ENCODE data around the gene GTF3C2.

Gene GTF3C2

GRCh38 chr2:27298391-27299080, 58.0 kb downstream of the GTF3C2 start:
- in situ Hi-C loops (cut with MboI; ENCODE audit: low sequenced_read_pairs), result loop anchor here (25.0 kb wide), 1 partner anchor 186 kb away; the partner anchor contains the start of genes ABHD1 and CGREF1

GRCh38 chr2:27297195-27297594, 59.4 kb downstream of the GTF3C2 start:
- in situ Hi-C loops (cut with MboI; ENCODE audit: low sequenced_read_pairs), result loop anchor here (25.0 kb wide), 1 partner anchor 185 kb away; the partner anchor contains the start of genes ABHD1 and CGREF1

GRCh38 chr2:27296481-27296880, 60.1 kb downstream of the GTF3C2 start:
- in situ Hi-C loops (cut with MboI; ENCODE audit: low sequenced_read_pairs), result loop anchor here (25.0 kb wide), 1 partner anchor 184 kb away; the partner anchor contains the start of genes ABHD1 and CGREF1

GRCh38 chr2:27294928-27295327, 61.6 kb downstream of the GTF3C2 start:
- in situ Hi-C loops (cut with MboI; ENCODE audit: low sequenced_read_pairs), result loop anchor here (25.0 kb wide), 1 partner anchor 183 kb away; the partner anchor contains the start of genes ABHD1 and CGREF1

- in situ Hi-C loops (cut with MboI; ENCODE audit: low sequenced_read_pairs), result loop anchor here (25.0 kb wide), 1 partner anchor 180 kb away; the partner anchor contains the start of genes ABHD1 and CGREF1
These were observed 64.7 kb downstream of the GTF3C2 start for GRCh38 chr2:27291865-27292264.

GRCh38 chr2:27290549-27290948, 66.0 kb downstream of the GTF3C2 start:
- in situ Hi-C loops (cut with MboI; ENCODE audit: low sequenced_read_pairs), result loop anchor here (25.0 kb wide), 1 partner anchor 178 kb away; the partner anchor contains the start of genes ABHD1 and CGREF1

GRCh38 chr2:27288610-27289009, 68.0 kb downstream of the GTF3C2 start:
- in situ Hi-C loops (cut with MboI; ENCODE audit: low sequenced_read_pairs), result loop anchor here (25.0 kb wide), 1 partner anchor 176 kb away; the partner anchor contains the start of genes ABHD1 and CGREF1

- in situ Hi-C loops (cut with MboI; ENCODE audit: low sequenced_read_pairs), result loop anchor here (25.0 kb wide), 1 partner anchor 173 kb away; the partner anchor contains the start of genes ABHD1 and CGREF1
These were observed 71.1 kb downstream of the GTF3C2 start for GRCh38 chr2:27285481-27285880.

- in situ Hi-C loops (cut with MboI; ENCODE audit: low sequenced_read_pairs), result loop anchor here (25.0 kb wide), 1 partner anchor 173 kb away; the partner anchor contains the start of genes ABHD1 and CGREF1
These were observed 71.6 kb downstream of the GTF3C2 start for GRCh38 chr2:27284996-27285395.

GRCh38 chr2:27282892-27283291, 73.7 kb downstream of the GTF3C2 start:
- in situ Hi-C loops (cut with MboI; ENCODE audit: low sequenced_read_pairs), result loop anchor here (25.0 kb wide), 1 partner anchor 171 kb away; the partner anchor contains the start of genes ABHD1 and CGREF1

- in situ Hi-C loops (cut with MboI; ENCODE audit: low sequenced_read_pairs), result loop anchor here (25.0 kb wide), 1 partner anchor 170 kb away; the partner anchor contains the start of genes ABHD1 and CGREF1
These were observed 74.6 kb downstream of the GTF3C2 start, which contains the start of gene TRIM54 for GRCh38 chr2:27281855-27282559. TSS of gene TRIM54 (plus strand) at chr2:27282429. CDS start at chr2:27282732, 303 bp downstream.

- in situ Hi-C loops (cut with MboI; ENCODE audit: low sequenced_read_pairs), result loop anchor here (25.0 kb wide), 1 partner anchor 169 kb away; the partner anchor contains the start of genes ABHD1 and CGREF1
These were observed 75.1 kb downstream of the GTF3C2 start for GRCh38 chr2:27281442-27281841.

GRCh38 chr2:27280826-27281225, 75.7 kb downstream of the GTF3C2 start:
- in situ Hi-C loops (cut with MboI; ENCODE audit: low sequenced_read_pairs), result loop anchor here (25.0 kb wide), 1 partner anchor 169 kb away; the partner anchor contains the start of genes ABHD1 and CGREF1

- in situ Hi-C loops (cut with MboI; ENCODE audit: low sequenced_read_pairs), result loop anchor here (25.0 kb wide), 1 partner anchor 166 kb away; the partner anchor contains the start of genes ABHD1 and CGREF1
These were observed 78.6 kb downstream of the GTF3C2 start for GRCh38 chr2:27278010-27278409.

Data from HL-60/S4 treated with phorbol 12-myristate 13-acetate at 8.2 ng/mL for 4 days and 3 days (cell line).